Thoracic aorta (tissue), 2 donors: Measurements from ENCODE around the gene SPEM1. TPM values are rescaled to one million over a fixed set of nuclear protein-coding genes. Genes with fewer than 3 reads are reported as not detected.
A peak's percentile ranks its signal among the peaks of the same experiment; 100 is the strongest.

Experiments
- ATAC-seq: fragments of 150-250 bp; one replicate; pipeline ENCODE4 v1.8.0; 2017; ENCODE audit warnings: low read depth; ENCODE audit not compliant: insufficient number of reproducible peaks, low FRiP score
- DNase-seq: peaks from one replicate; pipeline ENCODE4 v3.0.0-alpha.2; 2020; ENCODE audit warnings: low spot score
- H3K27ac ChIP-seq, 2 donors: fragments of 200-600 bp; sonication (generic); 1 replicate in 1 of 2; 2 replicates in 1 of 2; pipeline ENCODE4 v1.5.1; 2016; ENCODE audit warnings: mild to moderate bottlenecking in 2 of 2, moderate library complexity in 2 of 2
- H3K27me3 ChIP-seq: fragments of 200-600 bp; sonication (generic); replicated peaks from 2 replicates; pipeline ENCODE4 v1.6.0; 2016; ENCODE audit warnings: mild to moderate bottlenecking; ENCODE audit not compliant: insufficient read depth
- H3K36me3 ChIP-seq: fragments of 200-600 bp; sonication (generic); one replicate; pipeline ENCODE4 v1.5.1; 2016
- H3K4me1 ChIP-seq, 2 donors: fragments of 200-600 bp; sonication (generic); 1 replicate in 1 of 2; 2 replicates in 1 of 2; pipeline versions ENCODE4 v1.5.1 to v1.6.0; 2016; ENCODE audit warnings: low read depth in 2 of 2, mild to moderate bottlenecking in 1 of 2; ENCODE audit not compliant: control insufficient read depth in 1 of 2
- H3K4me3 ChIP-seq: fragments of 200-600 bp; sonication (generic); 2 replicates; pipeline ENCODE4 v1.5.1; 2016; ENCODE audit warnings: mild to moderate bottlenecking
- H3K9me3 ChIP-seq: fragments of 200-600 bp; sonication (generic); 2 replicates; pipeline ENCODE4 v1.5.1; 2016
- total RNA-seq, 2 donors: library from RNA; depleted of rRNA; stranded (reverse); fragments of >200 nt; gene quantifications; one replicate each; pipeline versions ENCODE4 v1.1.0 to v1.2.3, GENCODE V29; 2016
- TF ChIP-seq, protein P1 (sequence below): fragments of 200-600 bp; sonication (generic); IDR thresholded peaks from one replicate; pipeline ENCODE4 v1.5.1; 2019; ENCODE audit warnings: antibody characterized with exemption

SPEM1 gene
- total RNA-seq, 2 donors from 2014 or later = not detected

DNA sequence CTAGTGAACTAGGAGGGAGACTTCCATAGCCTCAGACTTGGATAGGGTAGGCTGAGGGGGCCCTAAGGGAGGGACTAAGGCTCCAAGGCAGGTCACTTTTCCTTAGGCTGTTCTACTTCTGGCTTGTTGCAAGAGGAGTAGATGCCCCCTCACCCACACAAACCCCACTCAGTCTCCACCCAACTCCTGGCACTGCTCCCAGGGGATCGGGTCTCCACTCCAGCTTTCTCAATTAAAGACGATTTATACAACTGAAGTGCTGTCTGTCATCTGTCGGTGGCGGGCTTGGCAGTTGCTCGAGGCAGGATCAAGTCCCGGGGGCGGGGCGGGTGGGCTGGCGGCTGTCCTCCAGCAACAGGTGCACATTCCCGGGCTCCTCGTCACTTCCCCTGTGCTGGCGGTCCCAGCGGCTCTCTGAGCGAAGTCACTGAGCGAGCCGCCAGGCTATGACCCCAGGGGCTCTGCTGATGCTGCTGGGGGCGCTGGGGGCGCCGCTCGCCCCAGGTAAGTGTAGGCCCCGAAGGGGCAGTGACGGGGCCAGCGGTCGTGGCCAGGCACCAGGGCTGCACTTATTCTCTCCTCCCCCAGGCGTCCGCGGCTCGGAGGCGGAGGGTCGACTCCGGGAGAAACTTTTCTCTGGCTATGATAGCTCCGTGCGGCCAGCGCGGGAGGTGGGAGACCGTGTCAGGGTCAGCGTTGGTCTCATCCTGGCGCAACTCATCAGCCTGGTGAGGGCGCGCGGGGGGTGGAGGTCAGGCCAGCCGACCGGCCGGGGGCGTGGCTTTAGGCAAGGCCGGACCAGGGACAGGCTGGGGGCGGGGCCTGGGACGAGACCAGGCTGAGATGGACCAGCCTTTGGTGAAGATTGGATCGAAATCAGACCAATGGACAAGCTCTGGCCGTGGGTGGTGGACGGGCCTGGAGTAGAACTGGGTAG, 24.8 kb downstream of the SPEM1 start, which contains the start of gene CHRNB1:
Gene CHRNB1 (plus strand): TSS at position 380 of the 937 bp plus-strand sequence. CDS start 67 bp downstream, at position 447.
- Histone ChIP-seq H3K9me3 (no peaks in the 10 kb centered on the region), H3K27me3 (peaks cover 11% of the 10 kb centered on the region), H3K4me1 (peaks cover 10 to 32% of the 10 kb centered on the region in 2 donors), H3K4me3 (peak within 1 kb of the TSS; percentile 71), H3K27ac (no peak within 1 kb of the TSS), H3K36me3 (no peaks in the 10 kb centered on the region)
- TF ChIP-seq, protein P1, sequence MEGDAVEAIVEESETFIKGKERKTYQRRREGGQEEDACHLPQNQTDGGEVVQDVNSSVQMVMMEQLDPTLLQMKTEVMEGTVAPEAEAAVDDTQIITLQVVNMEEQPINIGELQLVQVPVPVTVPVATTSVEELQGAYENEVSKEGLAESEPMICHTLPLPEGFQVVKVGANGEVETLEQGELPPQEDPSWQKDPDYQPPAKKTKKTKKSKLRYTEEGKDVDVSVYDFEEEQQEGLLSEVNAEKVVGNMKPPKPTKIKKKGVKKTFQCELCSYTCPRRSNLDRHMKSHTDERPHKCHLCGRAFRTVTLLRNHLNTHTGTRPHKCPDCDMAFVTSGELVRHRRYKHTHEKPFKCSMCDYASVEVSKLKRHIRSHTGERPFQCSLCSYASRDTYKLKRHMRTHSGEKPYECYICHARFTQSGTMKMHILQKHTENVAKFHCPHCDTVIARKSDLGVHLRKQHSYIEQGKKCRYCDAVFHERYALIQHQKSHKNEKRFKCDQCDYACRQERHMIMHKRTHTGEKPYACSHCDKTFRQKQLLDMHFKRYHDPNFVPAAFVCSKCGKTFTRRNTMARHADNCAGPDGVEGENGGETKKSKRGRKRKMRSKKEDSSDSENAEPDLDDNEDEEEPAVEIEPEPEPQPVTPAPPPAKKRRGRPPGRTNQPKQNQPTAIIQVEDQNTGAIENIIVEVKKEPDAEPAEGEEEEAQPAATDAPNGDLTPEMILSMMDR = no peak
- ATAC-seq (no peak), DNase-seq (no peak)

DNA sequence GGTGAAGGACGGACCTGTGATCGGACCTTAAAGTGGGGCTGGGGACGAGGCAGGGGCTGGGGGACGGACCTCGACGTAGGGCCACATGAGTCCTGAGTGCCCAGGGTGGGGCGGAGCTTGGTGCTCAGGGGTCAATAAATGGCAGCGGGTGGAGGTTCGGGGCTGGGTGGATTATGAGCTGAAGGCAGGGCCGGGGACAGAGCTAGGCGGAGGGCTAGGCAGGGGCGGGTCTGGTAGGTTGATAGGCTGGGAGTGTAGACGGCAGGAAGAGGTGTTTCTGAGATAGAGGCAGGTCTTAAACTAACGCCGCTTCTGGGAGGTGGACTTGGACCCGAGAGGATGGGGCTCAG, 25.5 kb downstream of the SPEM1 start:
- DNase-seq (no peak), ATAC-seq (no peak)
- H3K27ac ChIP-seq = no peak overlapping the region
- H3K9me3 ChIP-seq = no peaks in the 10 kb centered on the region
- H3K36me3 ChIP-seq = no peaks in the 10 kb centered on the region
- peak overlapping the region; percentile 71 for H3K4me3 ChIP-seq
- H3K4me1 ChIP-seq = peaks cover 7 to 26% of the 10 kb centered on the region in 2 donors
- TF ChIP-seq, protein P1 = no peak
- peaks cover 11% of the 10 kb centered on the region for H3K27me3 ChIP-seq

- peaks cover 11% of the 10 kb centered on the region for H3K27me3 ChIP-seq
- no peak for ATAC-seq
- peaks cover 7 to 22% of the 10 kb centered on the region in 2 donors for H3K4me1 ChIP-seq
- DNase-seq = no peak
- no peaks in the 10 kb centered on the region for H3K36me3 ChIP-seq
- TF ChIP-seq, protein P1 = no peak
- H3K4me3 ChIP-seq = no peak overlapping the region
- H3K9me3 ChIP-seq = no peaks in the 10 kb centered on the region
- no peak overlapping the region for H3K27ac ChIP-seq
Observed at GRCh38 chr17:7448461-7448860, 28.3 kb downstream of the SPEM1 start.

GRCh38 chr17:7459961-7460545, 39.9 kb downstream of the SPEM1 start:
- TF ChIP-seq, protein P1 = no peak
- Histone ChIP-seq H3K4me1 (peaks cover 0 to 12% of the 10 kb centered on the region in 2 donors), H3K27ac (peak overlapping the region in 1 of 2 donors; percentile 19), H3K27me3 (no peaks in the 10 kb centered on the region), H3K9me3 (no peaks in the 10 kb centered on the region), H3K4me3 (no peak overlapping the region), H3K36me3 (peaks cover 31% of the 10 kb centered on the region)
- no peak for DNase-seq
- ATAC-seq = no peak
